Endothelial cell of umbilical vein (primary cell): Measurements from ENCODE around the gene ZNF423. TPM values are rescaled to one million over a fixed set of nuclear protein-coding genes. Genes with fewer than 3 reads are reported as not detected.

ENCODE experiments used
- BruUV-seq: library from RNA; stranded (reverse); fragments of 400-500 nt; replicated peaks from 2 replicates; lab custom pipeline; 2021; lab: Mats Ljungman, UMichigan
- CTCF ChIA-PET: fragments of 300-600, 350-600 bp; sonication (Branson Sonifier 250); formaldehyde crosslinking; loops from one replicate; lab custom pipeline; 2021; ENCODE audit warnings: antibody characterized with exemption, inconsistent platforms; lab: Charles Lee
- POLR2A ChIA-PET: fragments of 300-600, 350-600 bp; sonication (Branson Sonifier 250); formaldehyde crosslinking; loops from one replicate; lab custom pipeline; 2021; ENCODE audit warnings: antibody characterized with exemption, inconsistent platforms; lab: Charles Lee
- DNase-seq: peaks from one replicate; pipeline ENCODE4 v3.0.0-alpha.2; 2011; ENCODE audit warnings: low read depth, low spot score
- FAIRE-seq: peaks from 2 replicates; lab custom pipeline; 2011; peaks lifted over from hg19 to GRCh38; lab: Jason Lieb, UNC
- H2AFZ ChIP-seq: 2 replicates; pipeline ENCODE4 v1.6.0; 2012; ENCODE audit warnings: low read depth, low read length, control low read depth, inconsistent platforms
- H3K27ac ChIP-seq: 2 replicates; pipeline ENCODE4 v1.5.1; 2011; ENCODE audit warnings: low read depth, mild to moderate bottlenecking, control low read depth, low read length, moderate library complexity; ENCODE audit not compliant: insufficient read depth
- H3K27me3 ChIP-seq, 2 experiments: 2 replicates each; pipeline versions ENCODE4 v1.6.0 to v1.6.1; 2011; ENCODE audit warnings: low read length in 2 of 2, mixed read lengths in 1 of 2; ENCODE audit not compliant: control insufficient read depth in 2 of 2, insufficient read depth in 2 of 2
- H3K36me3 ChIP-seq, 2 experiments: 2 replicates in 1 of 2; 3 replicates in 1 of 2; pipeline ENCODE4 v1.5.1; 2011; ENCODE audit warnings: low read length in 2 of 2, mild to moderate bottlenecking in 1 of 2, moderate library complexity in 1 of 2; ENCODE audit not compliant: control insufficient read depth in 2 of 2, insufficient read depth in 2 of 2; ENCODE audit errors: extremely low read depth in 1 of 2
- H3K4me1 ChIP-seq: 3 replicates; pipeline ENCODE4 v1.5.1; 2011; ENCODE audit warnings: mild to moderate bottlenecking, low read length; ENCODE audit not compliant: control insufficient read depth, insufficient read depth; ENCODE audit errors: extremely low read depth
- H3K4me2 ChIP-seq: 2 replicates; pipeline ENCODE4 v1.6.1; 2011; ENCODE audit warnings: low read length, control low read depth, mixed read lengths; ENCODE audit not compliant: insufficient read depth
- H3K4me3 ChIP-seq, 3 experiments: fragments of 200-600 bp in 1 of 3; sonication (generic), shearing (Covaris generic) in 1 of 3; replicated peaks in 1 of 3; 2 replicates each; pipeline ENCODE4 v1.5.1; 2011 to 2016; ENCODE audit warnings: control low read depth in 3 of 3, low read length in 3 of 3, mild to moderate bottlenecking in 2 of 3, inconsistent platforms in 1 of 3, low read depth in 1 of 3, moderate library complexity in 1 of 3; ENCODE audit not compliant: insufficient read depth in 1 of 3
- H3K79me2 ChIP-seq: 2 replicates; pipeline ENCODE4 v1.6.0; 2012; ENCODE audit warnings: low read length, inconsistent platforms; ENCODE audit not compliant: control insufficient read depth, insufficient read depth
- H3K9ac ChIP-seq: replicated peaks from 2 replicates; pipeline ENCODE3; 2011; ENCODE audit warnings: low read length, control low read depth; ENCODE audit not compliant: insufficient read depth; ENCODE audit errors: extremely low read depth
- H3K9me1 ChIP-seq: replicated peaks from 3 replicates; pipeline ENCODE4 v1.6.0; 2011; ENCODE audit warnings: mild to moderate bottlenecking, low read length; ENCODE audit not compliant: control insufficient read depth, insufficient read depth; ENCODE audit errors: extremely low read depth
- H3K9me3 ChIP-seq: replicated peaks from 2 replicates; pipeline ENCODE4 v1.5.1; 2012; ENCODE audit warnings: low read length, inconsistent platforms; ENCODE audit not compliant: control insufficient read depth, insufficient read depth
- H4K20me1 ChIP-seq: replicated peaks from 2 replicates; pipeline ENCODE3; 2011; ENCODE audit warnings: mild to moderate bottlenecking, low read length; ENCODE audit not compliant: control insufficient read depth, insufficient read depth; ENCODE audit errors: extremely low read depth
- EZH2 ChIP-seq: IDR thresholded peaks from 2 replicates; pipeline ENCODE4 v1.6.1; 2012; ENCODE audit warnings: borderline replicate concordance, low read depth, mild to moderate bottlenecking, moderate library complexity, low read length, inconsistent platforms; ENCODE audit not compliant: severe bottlenecking
- FOS ChIP-seq: IDR thresholded peaks from 2 replicates; pipeline ENCODE4 v1.6.1; 2011; ENCODE audit warnings: mild to moderate bottlenecking, low read length, moderate library complexity, borderline replicate concordance; ENCODE audit not compliant: insufficient read depth
- GATA2 ChIP-seq: IDR thresholded peaks from 2 replicates; pipeline ENCODE4 v1.7.0; 2011; ENCODE audit warnings: low read depth, mild to moderate bottlenecking, moderate library complexity, mixed read lengths, low read length; ENCODE audit not compliant: insufficient read length, insufficient read depth
- JUN ChIP-seq: IDR thresholded peaks from 2 replicates; pipeline ENCODE4 v1.6.1; 2011; ENCODE audit warnings: borderline replicate concordance, low read depth; ENCODE audit not compliant: insufficient read length, insufficient read depth
- MYC ChIP-seq: IDR thresholded peaks from one replicate; pipeline ENCODE4 v1.6.1; 2011; ENCODE audit warnings: mild to moderate bottlenecking, low read depth, low read length
- POLR2A ChIP-seq: IDR thresholded peaks from 2 replicates; pipeline ENCODE4 v1.6.1; 2012; ENCODE audit warnings: low read depth, mild to moderate bottlenecking, control low read depth, low read length
- POLR2AphosphoS5 ChIP-seq: IDR thresholded peaks from 2 replicates; pipeline ENCODE4 v1.6.1; 2012; ENCODE audit warnings: low read depth, mild to moderate bottlenecking, control low read depth, low read length, moderate library complexity; ENCODE audit not compliant: insufficient read depth
- dilution Hi-C: fragments of 300-500 bp; cut with MboI; formaldehyde crosslinking; loops from one replicate; pipeline ENCODE4 v1.15.0; 2019; ENCODE audit warnings: low sequenced_read_pairs; ENCODE audit not compliant: extremely low pct_ligation_motif_present
- intact Hi-C: fragments of 100-400 bp; cut with micrococcal nuclease; formaldehyde crosslinking; loops from one replicate; pipeline ENCODE4 v1.10.0; 2022
- polyA plus RNA-seq, 4 experiments: library from polyadenylated mRNA; depleted of rRNA in 3 of 4; stranded (reverse) in 3 of 4; unstranded in 1 of 4; fragments of >200 nt; gene quantifications; 2 replicates each; pipeline versions ENCODE4 v1.2.1 to v1.2.3, GENCODE V29; 2011 to 2012; ENCODE audit warnings: missing spikeins in 1 of 4
- total RNA-seq: library from RNA; stranded (reverse); gene quantifications from 2 replicates; pipeline ENCODE4 v1.2.3, GENCODE V29; 2021
- TF ChIP-seq, protein P1 (sequence below): IDR thresholded peaks from 2 replicates; pipeline ENCODE4 v1.6.1; 2011; ENCODE audit not compliant: insufficient read depth, insufficient read length
- TF ChIP-seq, protein P2 (sequence below), 2 donors: IDR thresholded peaks; 1 replicate in 1 of 2; 2 replicates in 1 of 2; pipeline ENCODE4 v1.5.1; 2011; ENCODE audit warnings: low read length in 2 of 2, mild to moderate bottlenecking in 2 of 2, moderate library complexity in 2 of 2, control low read depth in 1 of 2, inconsistent platforms in 1 of 2, low read depth in 1 of 2; ENCODE audit not compliant: insufficient read depth in 1 of 2; ENCODE audit errors: extremely low read depth in 1 of 2

The ZNF423 gene
- total and polyA plus RNA-seq, 2 donors (not counting 3 experiments of a cell fraction or from before 2014, with no cell fraction given) = 2.2 to 8.1 TPM

DNA sequence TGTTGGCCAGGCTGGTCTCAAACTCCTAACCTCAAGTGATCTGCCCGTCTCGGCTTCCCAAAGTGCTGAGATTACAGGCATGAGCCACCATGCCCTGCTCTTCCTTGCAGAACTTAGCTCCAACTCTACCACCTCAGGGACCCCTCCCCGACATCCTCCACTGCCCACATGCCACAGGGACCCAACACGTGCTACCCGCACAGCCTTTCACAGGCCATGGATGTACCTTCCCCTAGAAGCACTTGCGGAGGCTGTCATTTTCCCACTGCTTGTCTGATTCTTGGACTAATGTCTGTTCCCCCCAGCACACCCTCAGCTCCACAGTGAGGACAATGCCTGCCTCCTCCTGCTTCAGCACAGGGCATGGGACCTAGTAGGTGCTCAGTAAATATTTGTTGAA lies 147.4 kb downstream of the ZNF423 start:
- Histone ChIP-seq H4K20me1 (no peaks in the 10 kb centered on the region), H2AFZ (no peak overlapping the region), H3K9me3 (no peaks in the 10 kb centered on the region), H3K79me2 (no peaks in the 10 kb centered on the region), H3K27me3 (no peaks in the 10 kb centered on the region), H3K4me1 (no peaks in the 10 kb centered on the region), H3K36me3 (no peaks in the 10 kb centered on the region), H3K27ac (no peak overlapping the region), H3K4me3 (no peak overlapping the region), H3K4me2 (no peak overlapping the region), H3K9ac (no peak overlapping the region), H3K9me1 (no peaks in the 10 kb centered on the region)
- no TSS peak for BruUV-seq
- ChIA-PET POLR2A (no interaction called here), CTCF (interaction anchor here (1.5 to 1.7 kb wide), 2 partner anchors 11 to 113 kb away, joined by 3 to 4 read pairs; no protein-coding TSS in a partner anchor)
- intact Hi-C loops = loop anchor here (10.0 kb wide), 1 partner anchor 154 kb away; no protein-coding TSS in a partner anchor
- dilution Hi-C loops = no loop called here
- TF ChIP-seq JUN (no peak), MYC (no peak), EZH2 (no peak)
- TF ChIP-seq, protein P1, sequence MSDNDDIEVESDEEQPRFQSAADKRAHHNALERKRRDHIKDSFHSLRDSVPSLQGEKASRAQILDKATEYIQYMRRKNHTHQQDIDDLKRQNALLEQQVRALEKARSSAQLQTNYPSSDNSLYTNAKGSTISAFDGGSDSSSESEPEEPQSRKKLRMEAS = no peak
- DNase-seq (no peak), FAIRE-seq (no peak)

DNA sequence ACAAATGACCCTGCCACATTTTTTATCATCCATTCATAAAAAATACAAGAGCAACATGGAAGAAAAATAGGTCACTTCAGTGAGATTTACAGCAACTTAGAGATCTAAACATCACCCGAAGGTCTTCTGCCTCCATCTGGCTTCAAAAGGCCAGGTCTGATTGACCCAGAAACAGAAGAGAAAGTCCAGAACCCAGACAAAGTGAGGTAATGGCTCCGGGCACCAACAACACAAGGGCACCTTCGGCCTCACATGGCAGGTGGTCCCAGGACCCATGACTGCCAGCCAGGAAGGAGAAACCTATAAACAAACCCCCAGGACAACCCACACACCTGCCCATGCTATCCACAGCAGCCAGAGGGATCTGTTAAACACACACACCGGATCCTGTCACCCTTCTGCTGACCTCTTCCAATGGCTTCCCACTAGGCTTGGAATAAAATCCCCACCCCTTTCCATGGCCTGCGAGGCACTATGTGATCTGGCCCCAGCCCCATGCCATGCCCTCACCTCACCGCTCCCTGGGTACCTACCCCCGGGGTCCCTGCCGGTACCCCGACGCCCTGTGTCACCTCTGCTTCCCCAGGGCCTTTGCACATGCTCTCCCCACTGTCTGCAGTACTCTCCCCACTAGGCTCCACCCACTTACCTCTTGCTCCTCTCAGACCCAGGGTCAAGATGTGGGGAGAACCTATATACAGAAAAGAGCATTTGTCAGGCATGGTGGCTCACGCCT lies 149.1 kb downstream of the ZNF423 start:
- no peaks in the 10 kb centered on the region for H3K36me3 ChIP-seq
- POLR2A ChIA-PET = no interaction called here
- H3K79me2 ChIP-seq = no peaks in the 10 kb centered on the region
- CTCF ChIA-PET = no interaction called here
- BruUV-seq = no TSS peak
- no peak for TF ChIP-seq GATA2
- TF ChIP-seq, protein P1 = no peak
- TF ChIP-seq EZH2 = no peak
- TF ChIP-seq FOS = no peak
- no peak for TF ChIP-seq POLR2AphosphoS5
- TF ChIP-seq MYC = no peak
- TF ChIP-seq, protein P2, sequence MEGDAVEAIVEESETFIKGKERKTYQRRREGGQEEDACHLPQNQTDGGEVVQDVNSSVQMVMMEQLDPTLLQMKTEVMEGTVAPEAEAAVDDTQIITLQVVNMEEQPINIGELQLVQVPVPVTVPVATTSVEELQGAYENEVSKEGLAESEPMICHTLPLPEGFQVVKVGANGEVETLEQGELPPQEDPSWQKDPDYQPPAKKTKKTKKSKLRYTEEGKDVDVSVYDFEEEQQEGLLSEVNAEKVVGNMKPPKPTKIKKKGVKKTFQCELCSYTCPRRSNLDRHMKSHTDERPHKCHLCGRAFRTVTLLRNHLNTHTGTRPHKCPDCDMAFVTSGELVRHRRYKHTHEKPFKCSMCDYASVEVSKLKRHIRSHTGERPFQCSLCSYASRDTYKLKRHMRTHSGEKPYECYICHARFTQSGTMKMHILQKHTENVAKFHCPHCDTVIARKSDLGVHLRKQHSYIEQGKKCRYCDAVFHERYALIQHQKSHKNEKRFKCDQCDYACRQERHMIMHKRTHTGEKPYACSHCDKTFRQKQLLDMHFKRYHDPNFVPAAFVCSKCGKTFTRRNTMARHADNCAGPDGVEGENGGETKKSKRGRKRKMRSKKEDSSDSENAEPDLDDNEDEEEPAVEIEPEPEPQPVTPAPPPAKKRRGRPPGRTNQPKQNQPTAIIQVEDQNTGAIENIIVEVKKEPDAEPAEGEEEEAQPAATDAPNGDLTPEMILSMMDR (IDR thresholded peaks at IDR 0.05; ENCODE audit: extremely low read depth in 1 of 2, insufficient read depth in 1 of 2, low read depth in 1 of 2, low read length in 2 of 2) = no peak
- TF ChIP-seq JUN = no peak
- no peak for TF ChIP-seq POLR2A
- H3K9me1 ChIP-seq = no peaks in the 10 kb centered on the region
- no peak overlapping the region for H2AFZ ChIP-seq
- no peak overlapping the region for H3K27ac ChIP-seq
- no peak overlapping the region for H3K4me3 ChIP-seq
- dilution Hi-C loops (no loop called here), intact Hi-C loops (loop anchor here (10.0 kb wide), 1 partner anchor 152 kb away; no protein-coding TSS in a partner anchor)
- H3K9me3 ChIP-seq = no peaks in the 10 kb centered on the region
- no peaks in the 10 kb centered on the region for H3K27me3 ChIP-seq
- no peaks in the 10 kb centered on the region for H4K20me1 ChIP-seq
- H3K4me2 ChIP-seq = no peak overlapping the region
- H3K9ac ChIP-seq = no peak overlapping the region
- FAIRE-seq (no peak), DNase-seq (no peak)
- H3K4me1 ChIP-seq = no peaks in the 10 kb centered on the region
